Skeletal muscle cell (primary cell): ENCODE results near the gene PLEKHG4.
A peak's percentile ranks its signal among the peaks of the same experiment; 100 is the strongest.

Experiments used
- DNase-seq: peaks from one replicate; pipeline ENCODE4 v3.0.0-alpha.2; 2010; ENCODE audit warnings: low read depth
- H3K4me3 ChIP-seq: 2 replicates; pipeline ENCODE4 v1.5.1; 2011; ENCODE audit warnings: low read depth, mild to moderate bottlenecking, control low read depth, low read length, moderate library complexity

The PLEKHG4 gene

GRCh38 chr16:67281536-67282446 is 2.5 kb downstream of the PLEKHG4 start:
- H3K4me3 ChIP-seq: no peak overlapping the region
- DNase-seq: no peak

GRCh38 chr16:67282447-67282805 is 3.1 kb downstream of the PLEKHG4 start:
- no peak overlapping the region for H3K4me3 ChIP-seq
- no peak for DNase-seq

- DNase-seq: no peak
Observed at GRCh38 chr16:67283039-67283825, 3.9 kb downstream of the PLEKHG4 start.

GRCh38 chr16:67283826-67284555 is 4.7 kb downstream of the PLEKHG4 start:
- no peak overlapping the region for H3K4me3 ChIP-seq

More at GRCh38 chr16:67283039-67283825, 3.9 kb downstream of the PLEKHG4 start:
- H3K4me3 ChIP-seq: no peak overlapping the region

GRCh38 chr16:67284699-67285646 is 5.6 kb downstream of the PLEKHG4 start:
- DNase-seq: no peak

More at GRCh38 chr16:67283826-67284555, 4.7 kb downstream of the PLEKHG4 start:
- no peak for DNase-seq

GRCh38 chr16:67286441-67287235 is 7.3 kb downstream of the PLEKHG4 start:
- no peak overlapping the region for H3K4me3 ChIP-seq
- DNase-seq: no peak

More at GRCh38 chr16:67284699-67285646, 5.6 kb downstream of the PLEKHG4 start:
- H3K4me3 ChIP-seq: no peak overlapping the region

- H3K4me3 ChIP-seq: no peak overlapping the region
- no peak for DNase-seq
Observed at GRCh38 chr16:67287960-67288359, 8.6 kb downstream of the PLEKHG4 start.

- H3K4me3 ChIP-seq: no peak overlapping the region
- no peak for DNase-seq
Observed at GRCh38 chr16:67291461-67291860, 12.1 kb downstream of the PLEKHG4 start.

- no peak for DNase-seq
- no peak overlapping the region for H3K4me3 ChIP-seq
Observed at GRCh38 chr16:67294171-67294757, 14.9 kb downstream of the PLEKHG4 start.

GRCh38 chr16:67294938-67295361 is 15.6 kb downstream of the PLEKHG4 start:
- H3K4me3 ChIP-seq: no peak overlapping the region
- DNase-seq: no peak

GRCh38 chr16:67296420-67296819 is 17.1 kb downstream of the PLEKHG4 start:
- peak; percentile 39 for DNase-seq
- H3K4me3 ChIP-seq: no peak overlapping the region

- H3K4me3 ChIP-seq: no peak overlapping the region
- DNase-seq: no peak
Observed at GRCh38 chr16:67298277-67298676, 18.9 kb downstream of the PLEKHG4 start.

- no peak for DNase-seq
- H3K4me3 ChIP-seq: no peak overlapping the region
Observed at GRCh38 chr16:67299269-67299668, 19.9 kb downstream of the PLEKHG4 start.

- DNase-seq: no peak
- H3K4me3 ChIP-seq: no peak overlapping the region
Observed at GRCh38 chr16:67301080-67301782, 21.9 kb downstream of the PLEKHG4 start.

- DNase-seq: no peak
- no peak overlapping the region for H3K4me3 ChIP-seq
Observed at GRCh38 chr16:67302076-67302475, 22.7 kb downstream of the PLEKHG4 start.

- no peak for DNase-seq
- H3K4me3 ChIP-seq: no peak overlapping the region
Observed at GRCh38 chr16:67302970-67303369, 23.6 kb downstream of the PLEKHG4 start.

GRCh38 chr16:67304020-67304419 is 24.7 kb downstream of the PLEKHG4 start:
- no peak overlapping the region for H3K4me3 ChIP-seq
- no peak for DNase-seq
